Lung (tissue), 12 donors: ENCODE data around the gene MYO5B. TPM values are rescaled to one million over a fixed set of nuclear protein-coding genes. Genes with fewer than 3 reads are reported as not detected.
A peak's percentile ranks its signal among the peaks of the same experiment; 100 is the strongest.
"Not testable (repeated sequence)": the region's sequence is repeated elsewhere in the genome, so short reads cannot be mapped to it uniquely, and the experiment has no call there.

ENCODE experiments used
- ATAC-seq: fragments of 200-7000 bp; cut with Tn5 transposase; one replicate; pipeline ENCODE4 v1.9.1; 2020; ENCODE audit warnings: moderate number of reproducible peaks; ENCODE audit not compliant: insufficient read depth, low FRiP score
- DNase-seq, 3 donors: peaks; one replicate each; pipeline ENCODE4 v3.0.0-alpha.2; 2013 to 2017
- H3K27ac ChIP-seq, 2 donors: one replicate each; pipeline ENCODE4 v1.5.1; 2013; ENCODE audit warnings: mild to moderate bottlenecking in 2 of 2, moderate library complexity in 2 of 2, control low read depth in 1 of 2, inconsistent platforms in 1 of 2, low read depth in 1 of 2, low read length in 1 of 2
- H3K27me3 ChIP-seq, 3 donors: one replicate each; pipeline ENCODE4 v1.5.1; 2013; ENCODE audit warnings: low read length in 2 of 3; ENCODE audit not compliant: control insufficient read depth in 3 of 3, insufficient read depth in 3 of 3
- H3K36me3 ChIP-seq, 4 donors: one replicate each; pipeline ENCODE4 v1.5.1; 2013; ENCODE audit warnings: low read length in 4 of 4, mild to moderate bottlenecking in 1 of 4, moderate library complexity in 1 of 4; ENCODE audit not compliant: control insufficient read depth in 4 of 4, insufficient read depth in 4 of 4
- H3K4me1 ChIP-seq, 5 donors: one replicate each; pipeline ENCODE4 v1.5.1; 2013; ENCODE audit warnings: low read length in 5 of 5, mild to moderate bottlenecking in 2 of 5, moderate library complexity in 1 of 5; ENCODE audit not compliant: control insufficient read depth in 5 of 5, insufficient read depth in 5 of 5
- H3K4me3 ChIP-seq: one replicate; pipeline ENCODE4 v1.5.1; 2013; ENCODE audit warnings: mild to moderate bottlenecking, control low read depth, moderate library complexity
- H3K9ac ChIP-seq, 2 donors: one replicate each; pipeline ENCODE4 v1.5.1; 2013; ENCODE audit warnings: low read length in 2 of 2, control low read depth in 1 of 2; ENCODE audit not compliant: insufficient read depth in 1 of 2
- H3K9me3 ChIP-seq, 4 donors: one replicate each; pipeline ENCODE4 v1.5.1; 2013; ENCODE audit warnings: low read length in 3 of 4, mild to moderate bottlenecking in 1 of 4, moderate library complexity in 1 of 4; ENCODE audit not compliant: control insufficient read depth in 4 of 4, insufficient read depth in 3 of 4
- WGBS, 2 donors: extraction: QIAGEN DNeasy Blood & Tissue Kit; methylation state at CpG; one replicate each; pipeline ENCODE4 v1.1.7; 2013; 5-methylcytosine and 5-hydroxymethylcytosine counted together
- polyA plus RNA-seq, 2 donors: library from polyadenylated mRNA; stranded (reverse); fragments of 200-250 nt; gene quantifications; one replicate each; pipeline ENCODE4 v1.2.1, GENCODE V29; 2013
- total RNA-seq, 2 donors: library from RNA; depleted of rRNA in 1 of 2; stranded (reverse); fragments of >200 nt in 1 of 2; gene quantifications; one replicate each; pipeline ENCODE4 v1.2.1, GENCODE V29; 2014 to 2021
- TF ChIP-seq, protein P1 (sequence below): IDR thresholded peaks from 2 replicates; pipeline ENCODE4 v1.5.1; 2012; ENCODE audit warnings: mild to moderate bottlenecking; ENCODE audit errors: control extremely low read depth, extremely low read depth
- donor health status: control.
- donor health status: control.
- donor health status: Bipolar disorder and iron deficiency.
- donor health status: healthy.
- donor health status: DM: yes; HTN: yes; CAD: no.

MYO5B gene
- total and polyA plus RNA-seq, 4 donors: 9.7 to 25.6 (median 19.7) TPM

DNA sequence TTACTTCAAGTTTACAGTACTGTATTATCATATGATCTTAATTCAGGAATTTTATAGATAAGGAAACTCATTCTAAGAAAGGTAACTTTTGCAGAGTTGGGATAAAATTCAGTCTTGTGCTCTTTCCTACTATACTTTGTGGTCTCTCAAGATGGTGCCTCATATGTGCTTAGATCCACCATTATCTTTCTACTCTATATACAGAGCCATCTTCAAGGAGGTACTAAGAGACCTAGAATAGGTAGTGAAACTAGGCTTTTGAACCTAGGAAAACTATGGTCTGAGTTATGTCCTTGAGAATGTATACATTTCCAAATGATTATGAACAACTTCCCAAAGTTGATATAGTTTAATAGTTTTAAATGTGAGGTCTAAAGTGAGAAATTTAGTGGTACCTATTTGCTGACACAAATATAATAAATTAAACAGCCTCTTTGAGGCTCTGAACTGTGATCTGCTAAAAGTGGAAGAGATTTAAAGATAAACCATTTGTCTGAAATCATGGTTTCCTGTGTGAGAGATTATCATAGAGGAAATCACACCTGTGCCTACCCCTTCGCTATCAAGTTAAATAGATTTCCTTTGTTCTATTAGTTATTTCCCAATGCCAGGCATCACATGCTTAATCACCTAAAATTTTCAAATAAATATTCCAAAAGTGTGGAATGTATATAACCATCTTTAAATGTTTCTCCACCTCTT lies 408.8 kb downstream of the MYO5B start:
- 74 to 90% methylated on average over 1 of the region's 1 CpG for WGBS, 2 donors
- DNase-seq (no peak), ATAC-seq (no peak)
- H3K4me1 ChIP-seq: no peaks in the 10 kb centered on the region
- H3K9ac ChIP-seq: no peak overlapping the region
- peaks cover 12 to 49% (median 27%) of the 10 kb centered on the region in 4 donors for H3K36me3 ChIP-seq
- H3K9me3 ChIP-seq: no peaks in the 10 kb centered on the region
- H3K27ac ChIP-seq: no peak overlapping the region
- no peak overlapping the region for H3K4me3 ChIP-seq
- H3K27me3 ChIP-seq: no peaks in the 10 kb centered on the region
- TF ChIP-seq, protein P1, sequence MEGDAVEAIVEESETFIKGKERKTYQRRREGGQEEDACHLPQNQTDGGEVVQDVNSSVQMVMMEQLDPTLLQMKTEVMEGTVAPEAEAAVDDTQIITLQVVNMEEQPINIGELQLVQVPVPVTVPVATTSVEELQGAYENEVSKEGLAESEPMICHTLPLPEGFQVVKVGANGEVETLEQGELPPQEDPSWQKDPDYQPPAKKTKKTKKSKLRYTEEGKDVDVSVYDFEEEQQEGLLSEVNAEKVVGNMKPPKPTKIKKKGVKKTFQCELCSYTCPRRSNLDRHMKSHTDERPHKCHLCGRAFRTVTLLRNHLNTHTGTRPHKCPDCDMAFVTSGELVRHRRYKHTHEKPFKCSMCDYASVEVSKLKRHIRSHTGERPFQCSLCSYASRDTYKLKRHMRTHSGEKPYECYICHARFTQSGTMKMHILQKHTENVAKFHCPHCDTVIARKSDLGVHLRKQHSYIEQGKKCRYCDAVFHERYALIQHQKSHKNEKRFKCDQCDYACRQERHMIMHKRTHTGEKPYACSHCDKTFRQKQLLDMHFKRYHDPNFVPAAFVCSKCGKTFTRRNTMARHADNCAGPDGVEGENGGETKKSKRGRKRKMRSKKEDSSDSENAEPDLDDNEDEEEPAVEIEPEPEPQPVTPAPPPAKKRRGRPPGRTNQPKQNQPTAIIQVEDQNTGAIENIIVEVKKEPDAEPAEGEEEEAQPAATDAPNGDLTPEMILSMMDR: no peak

- H3K27ac ChIP-seq: peak overlapping the region in 1 of 2 donors; percentile 22
- DNase-seq: peak in 1 of 3 donors; percentile 22
- TF ChIP-seq, protein P1: no peak
- H3K9ac ChIP-seq: no peak overlapping the region
- peaks cover 13 to 45% (median 22%) of the 10 kb centered on the region in 4 donors for H3K36me3 ChIP-seq
- H3K4me3 ChIP-seq: no peak overlapping the region
- no peak for ATAC-seq
- H3K4me1 ChIP-seq: no peaks in the 10 kb centered on the region
- no peaks in the 10 kb centered on the region for H3K9me3 ChIP-seq
- no peaks in the 10 kb centered on the region for H3K27me3 ChIP-seq
- 68 to 83% methylated on average over 1 of the region's 1 CpG for WGBS, 2 donors
Observed at GRCh38 chr18:49784427-49785185, 410.3 kb downstream of the MYO5B start.

DNA sequence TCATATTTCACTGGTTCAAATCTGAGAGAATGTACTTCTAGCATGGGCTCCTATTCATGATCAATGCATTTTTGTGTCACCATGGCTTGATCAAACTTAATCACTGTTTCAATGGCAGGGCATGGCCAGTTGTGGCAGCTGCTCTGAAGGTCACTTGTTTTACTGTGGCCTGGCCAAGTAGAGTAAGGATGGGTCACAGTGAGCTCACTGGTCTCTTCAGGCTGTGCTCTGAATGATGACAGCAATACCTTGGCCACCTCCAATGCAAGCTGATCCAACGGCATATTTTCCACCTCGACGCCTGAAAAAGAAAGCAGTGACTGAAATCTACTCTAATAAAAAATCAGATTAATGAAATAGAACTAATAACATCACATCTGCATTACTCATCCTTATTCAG lies 411.3 kb downstream of the MYO5B start:
- not testable (repeated sequence) for H3K4me1 ChIP-seq, H3K27ac ChIP-seq, H3K9me3 ChIP-seq, H3K4me3 ChIP-seq, DNase-seq, H3K9ac ChIP-seq, H3K27me3 ChIP-seq, ATAC-seq
- H3K36me3 ChIP-seq: peaks cover 17 to 45% (median 20%) of the 10 kb centered on the region in 4 donors
- 93 to 99% methylated on average over 3 of the region's 3 CpGs for WGBS, 2 donors

DNA sequence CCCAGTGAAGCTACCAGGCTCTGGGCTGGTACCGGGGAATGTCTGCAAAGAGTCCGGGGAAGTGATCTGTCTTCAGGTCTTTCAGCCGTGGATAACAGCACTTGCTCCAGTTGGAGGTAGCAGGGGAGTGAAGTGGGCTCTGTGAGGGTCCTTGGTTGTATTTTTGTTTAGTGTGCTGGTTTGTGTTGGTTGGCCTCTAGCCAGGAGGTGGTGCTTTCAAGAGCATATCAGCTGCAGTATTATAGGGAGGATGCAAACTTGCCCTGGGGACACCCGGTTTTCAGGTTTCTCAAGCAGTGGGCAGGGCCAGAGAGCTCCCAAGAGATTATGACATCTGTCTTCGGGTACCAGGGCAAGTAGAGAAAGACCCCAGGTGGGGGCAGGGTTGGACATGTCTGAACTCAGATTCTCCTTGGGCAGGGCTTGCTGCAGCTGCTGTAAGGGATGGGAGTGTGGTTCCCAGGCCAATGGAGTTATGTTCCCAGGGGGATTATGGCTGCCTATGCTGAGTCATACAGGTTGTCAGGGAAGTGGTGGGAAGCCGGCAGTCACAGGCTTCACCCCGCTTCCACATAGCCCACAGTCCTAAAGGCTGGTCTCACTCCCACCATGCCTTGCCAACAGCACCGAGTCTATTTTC lies 416.0 kb downstream of the MYO5B start:
- peaks cover 0 to 5% (median 2%) of the 10 kb centered on the region in 4 donors for H3K9me3 ChIP-seq
- 79 to 84% methylated on average over 8 of the region's 8 CpGs for WGBS, 2 donors
- DNase-seq (no peak), ATAC-seq (no peak)
- no peaks in the 10 kb centered on the region for H3K27me3 ChIP-seq
- H3K4me1 ChIP-seq: no peaks in the 10 kb centered on the region
- no peak overlapping the region for H3K4me3 ChIP-seq
- no peak overlapping the region for H3K27ac ChIP-seq
- peaks cover 9 to 28% (median 16%) of the 10 kb centered on the region in 4 donors for H3K36me3 ChIP-seq
- H3K9ac ChIP-seq: no peak overlapping the region
- TF ChIP-seq, protein P1: no peak
